Esophagus squamous epithelium (tissue), 5 donors: Measurements from ENCODE around the gene CDH13. TPM values are rescaled to one million over a fixed set of nuclear protein-coding genes. Genes with fewer than 3 reads are reported as not detected.

ENCODE experiments used
- DNase-seq: peaks from one replicate; lab custom pipeline; 2025; lab: John Stamatoyannopoulos, UW
- H3K27ac ChIP-seq, 4 donors: fragments of 200-600 bp; sonication (generic); one replicate each; pipeline ENCODE4 v1.5.1; 2016 to 2019; ENCODE audit warnings: mild to moderate bottlenecking in 1 of 4
- H3K27me3 ChIP-seq, 4 donors: fragments of 200-600 bp; sonication (generic); 1 replicate in 3 of 4; 2 replicates in 1 of 4; pipeline versions ENCODE4 v1.5.1 to v1.6.0; 2017 to 2021; ENCODE audit warnings: antibody characterized with exemption in 1 of 4
- H3K36me3 ChIP-seq, 3 donors: fragments of 200-600 bp; sonication (generic); one replicate each; pipeline ENCODE4 v1.5.1; 2016 to 2019
- H3K4me1 ChIP-seq, 3 donors: fragments of 200-600 bp; sonication (generic); one replicate each; pipeline ENCODE4 v1.5.1; 2017 to 2019
- H3K4me3 ChIP-seq, 4 donors: fragments of 200-600 bp; sonication (generic); 1 replicate in 3 of 4; 2 replicates in 1 of 4; pipeline ENCODE4 v1.5.1; 2016 to 2019; ENCODE audit warnings: mild to moderate bottlenecking in 2 of 4, moderate library complexity in 1 of 4
- H3K9me3 ChIP-seq, 3 donors: fragments of 200-600 bp; sonication (generic); one replicate each; pipeline ENCODE4 v1.5.1; 2016 to 2019
- CTCF ChIP-seq, 6 experiments: fragments of 450-650 bp in 4 of 6; fragments of 200-600 bp in 2 of 6; sonication (generic) in 2 of 6; IDR thresholded peaks; one replicate each; pipeline ENCODE4 v1.5.1; 2016 to 2019; ENCODE audit warnings: antibody characterized with exemption in 6 of 6, mild to moderate bottlenecking in 4 of 6, moderate library complexity in 4 of 6
- POLR2A ChIP-seq, 4 donors: fragments of 450-650 bp; IDR thresholded peaks; one replicate each; pipeline ENCODE4 v1.6.1; 2017; ENCODE audit warnings: antibody characterized with exemption in 4 of 4, mild to moderate bottlenecking in 4 of 4, moderate library complexity in 3 of 4
- WGBS, 2 donors: methylation state at CpG; one replicate each; pipeline ENCODE4 v1.1.5; 2018; 5-methylcytosine and 5-hydroxymethylcytosine counted together
- intact Hi-C: fragments of 100-400 bp; cut with DNase I; formaldehyde crosslinking; loops from one replicate; pipeline ENCODE4 v1.15.0; 2022
- total RNA-seq, 4 donors: library from RNA; depleted of rRNA; stranded (reverse); fragments of >200 nt; gene quantifications; one replicate each; pipeline ENCODE4 v1.1.0, GENCODE V29; 2016
- donor health status: DM: yes; HTN: yes; CAD: no.

CDH13 gene
- total RNA-seq, 4 donors from 2014 or later, result 6.9 to 31.9 (median 21.1) TPM

DNA sequence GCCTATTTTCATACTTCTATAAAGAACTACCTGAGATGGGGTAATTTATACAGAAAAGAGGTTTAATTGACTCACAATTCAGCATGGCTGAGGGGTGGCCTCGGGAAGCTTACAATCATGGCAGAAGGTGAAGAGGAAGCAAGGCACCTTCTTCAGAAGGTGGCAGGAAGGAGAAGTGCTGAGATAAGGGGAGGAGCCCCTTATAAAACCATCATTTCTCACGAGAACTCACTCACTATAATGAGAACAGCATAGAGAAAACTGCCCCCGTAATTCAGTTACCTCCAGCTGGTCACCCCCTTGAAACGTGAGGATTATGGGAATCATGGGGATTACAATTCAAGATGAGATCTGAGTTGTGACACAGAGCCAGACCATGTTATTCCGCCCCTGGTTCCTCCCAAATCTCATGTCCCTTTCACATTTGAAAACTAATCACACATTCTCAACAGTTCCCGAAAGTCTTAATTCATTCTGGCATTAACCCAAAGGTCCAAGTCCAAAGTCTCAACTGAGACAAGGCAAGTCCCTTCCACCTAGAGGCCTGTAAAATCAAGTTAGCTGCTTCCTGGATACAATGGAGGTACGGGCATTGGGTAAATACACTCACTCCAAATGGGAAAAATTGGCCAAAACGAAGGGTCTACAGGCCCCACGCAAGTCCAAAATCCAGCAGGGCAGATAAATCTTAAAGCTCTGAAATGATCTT is 237.7 kb downstream of the CDH13 start:
- 84 to 89% methylated on average over 7 to 9 of the region's 9 CpGs for WGBS, 2 donors

DNA sequence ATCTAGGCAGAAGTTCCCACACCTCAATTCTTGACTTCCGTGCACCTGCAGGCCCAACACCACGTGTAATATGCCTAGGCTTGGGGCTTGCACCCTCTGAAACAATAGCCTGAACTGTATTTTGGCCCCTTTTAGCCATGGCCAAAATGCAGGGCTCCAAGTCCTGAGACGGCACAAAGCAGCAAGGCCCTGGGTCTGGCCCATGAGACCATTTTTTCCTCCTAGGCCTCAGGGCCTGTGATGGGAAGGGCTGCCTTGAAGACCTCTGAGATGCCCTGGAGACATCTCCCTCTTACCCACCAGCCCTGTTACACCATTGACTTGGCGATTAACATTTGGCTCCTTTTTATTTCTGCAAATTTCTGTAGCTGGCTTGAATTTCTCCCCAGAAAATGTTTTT is 238.6 kb downstream of the CDH13 start:
- Histone ChIP-seq H3K4me1 (no peaks in the 10 kb centered on the region), H3K36me3 (no peaks in the 10 kb centered on the region), H3K9me3 (peaks cover 0 to 7% (median 0%) of the 10 kb centered on the region in 3 donors), H3K4me3 (no peak overlapping the region), H3K27me3 (no peaks in the 10 kb centered on the region), H3K27ac (no peak overlapping the region)
- no peak for DNase-seq
- no peak for TF ChIP-seq CTCF (IDR thresholded peaks at IDR 0.05)
- 73 to 83% methylated on average over 3 to 4 of the region's 4 CpGs for WGBS, 2 donors
- intact Hi-C loops, result no loop called here

More for the DNA sequence above, 237.7 kb downstream of the CDH13 start:
- DNase-seq, result no peak
- TF ChIP-seq POLR2A (IDR thresholded peaks at IDR 0.05), result no peak
- TF ChIP-seq CTCF (IDR thresholded peaks at IDR 0.05), result no peak
- H3K4me1 ChIP-seq, result no peaks in the 10 kb centered on the region
- H3K9me3 ChIP-seq, result peaks cover 0 to 7% (median 0%) of the 10 kb centered on the region in 3 donors
- intact Hi-C loops, result no loop called here
- no peaks in the 10 kb centered on the region for H3K27me3 ChIP-seq
- no peaks in the 10 kb centered on the region for H3K36me3 ChIP-seq
- no peak overlapping the region for H3K4me3 ChIP-seq
- no peak overlapping the region for H3K27ac ChIP-seq

DNA sequence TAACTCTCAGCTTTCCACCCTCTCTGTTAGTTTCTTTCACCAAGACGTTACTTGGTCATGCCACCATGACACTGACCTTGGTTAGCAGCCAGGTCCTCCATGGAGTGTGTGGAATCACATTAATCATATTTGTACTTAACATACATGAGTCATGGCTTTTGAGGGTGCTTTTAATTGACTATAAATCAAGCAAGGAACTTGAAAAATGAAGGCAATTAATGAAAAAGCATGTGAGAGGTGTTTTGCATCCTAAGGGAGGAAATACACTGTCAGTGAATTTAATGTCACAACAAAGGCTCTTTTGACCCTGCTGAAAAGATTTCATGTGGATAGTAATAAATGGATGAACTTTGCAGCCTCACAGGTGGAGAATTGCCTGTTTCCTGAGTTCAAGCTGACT is 240.7 kb downstream of the CDH13 start:
- intact Hi-C loops, result no loop called here
- TF ChIP-seq POLR2A (IDR thresholded peaks at IDR 0.05) (no peak), CTCF (IDR thresholded peaks at IDR 0.05) (no peak)
- Histone ChIP-seq H3K27ac (no peak overlapping the region), H3K27me3 (no peaks in the 10 kb centered on the region), H3K4me3 (no peak overlapping the region), H3K9me3 (peaks cover 0 to 7% (median 3%) of the 10 kb centered on the region in 3 donors), H3K4me1 (no peaks in the 10 kb centered on the region), H3K36me3 (no peaks in the 10 kb centered on the region)
- no peak for DNase-seq
- 0% methylated on average over 1 of the region's 1 CpG for WGBS, 2 donors

DNA sequence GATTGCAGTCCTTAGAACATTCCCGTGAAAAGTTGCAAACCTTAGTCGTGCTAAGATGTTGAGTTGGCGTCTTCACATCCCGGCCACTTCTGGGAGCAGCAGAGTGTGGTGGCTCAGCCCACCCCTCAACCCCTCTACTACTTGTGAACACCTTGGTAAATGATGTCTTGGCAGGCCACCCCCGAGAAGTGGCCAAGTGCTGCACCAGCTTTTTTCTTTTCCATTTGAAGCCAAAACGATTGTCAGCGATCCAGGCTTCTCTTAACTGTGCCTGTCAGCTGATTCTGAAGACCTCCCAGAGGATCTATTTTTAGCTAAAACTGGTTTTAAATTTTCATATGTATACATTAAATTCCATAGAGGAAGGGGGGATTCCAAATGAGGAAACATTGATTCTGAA is 247.5 kb downstream of the CDH13 start:
- H3K9me3 ChIP-seq, result peaks cover 0 to 3% (median 0%) of the 10 kb centered on the region in 3 donors
- H3K27me3 ChIP-seq, result no peaks in the 10 kb centered on the region
- no peak overlapping the region for H3K4me3 ChIP-seq
- intact Hi-C loops, result no loop called here
- H3K27ac ChIP-seq, result no peak overlapping the region
- no peaks in the 10 kb centered on the region for H3K4me1 ChIP-seq
- no peak for DNase-seq
- H3K36me3 ChIP-seq, result no peaks in the 10 kb centered on the region
- 81 to 85% methylated on average over 6 to 7 of the region's 7 CpGs for WGBS, 2 donors
- no peak for TF ChIP-seq CTCF (IDR thresholded peaks at IDR 0.05)
- TF ChIP-seq POLR2A (IDR thresholded peaks at IDR 0.05), result no peak

GRCh38 chr16:82874672-82875071 is 247.9 kb downstream of the CDH13 start:
- WGBS, 2 donors, result 88 to 94% methylated on average over 1 of the region's 1 CpG
- intact Hi-C loops, result no loop called here
- TF ChIP-seq POLR2A (IDR thresholded peaks at IDR 0.05), result no peak
- no peak for TF ChIP-seq CTCF (IDR thresholded peaks at IDR 0.05)
- peaks cover 0 to 3% (median 0%) of the 10 kb centered on the region in 3 donors for H3K9me3 ChIP-seq
- no peak for DNase-seq
- no peak overlapping the region for H3K4me3 ChIP-seq
- H3K36me3 ChIP-seq, result no peaks in the 10 kb centered on the region
- H3K27ac ChIP-seq, result no peak overlapping the region
- H3K4me1 ChIP-seq, result no peaks in the 10 kb centered on the region
- H3K27me3 ChIP-seq, result no peaks in the 10 kb centered on the region
